GM21447 (cell line): ENCODE measurements around the gene PTPDC1.

Experiments used
- ATAC-seq: cut with Tn5 transposase; IDR thresholded peaks from one replicate; pipeline ENCODE4 v1.9.1; 2021; ENCODE audit not compliant: unreplicated experiment

Gene PTPDC1, protein sequence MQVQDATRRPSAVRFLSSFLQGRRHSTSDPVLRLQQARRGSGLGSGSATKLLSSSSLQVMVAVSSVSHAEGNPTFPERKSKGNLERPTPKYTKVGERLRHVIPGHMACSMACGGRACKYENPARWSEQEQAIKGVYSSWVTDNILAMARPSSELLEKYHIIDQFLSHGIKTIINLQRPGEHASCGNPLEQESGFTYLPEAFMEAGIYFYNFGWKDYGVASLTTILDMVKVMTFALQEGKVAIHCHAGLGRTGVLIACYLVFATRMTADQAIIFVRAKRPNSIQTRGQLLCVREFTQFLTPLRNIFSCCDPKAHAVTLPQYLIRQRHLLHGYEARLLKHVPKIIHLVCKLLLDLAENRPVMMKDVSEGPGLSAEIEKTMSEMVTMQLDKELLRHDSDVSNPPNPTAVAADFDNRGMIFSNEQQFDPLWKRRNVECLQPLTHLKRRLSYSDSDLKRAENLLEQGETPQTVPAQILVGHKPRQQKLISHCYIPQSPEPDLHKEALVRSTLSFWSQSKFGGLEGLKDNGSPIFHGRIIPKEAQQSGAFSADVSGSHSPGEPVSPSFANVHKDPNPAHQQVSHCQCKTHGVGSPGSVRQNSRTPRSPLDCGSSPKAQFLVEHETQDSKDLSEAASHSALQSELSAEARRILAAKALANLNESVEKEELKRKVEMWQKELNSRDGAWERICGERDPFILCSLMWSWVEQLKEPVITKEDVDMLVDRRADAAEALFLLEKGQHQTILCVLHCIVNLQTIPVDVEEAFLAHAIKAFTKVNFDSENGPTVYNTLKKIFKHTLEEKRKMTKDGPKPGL

DNA sequence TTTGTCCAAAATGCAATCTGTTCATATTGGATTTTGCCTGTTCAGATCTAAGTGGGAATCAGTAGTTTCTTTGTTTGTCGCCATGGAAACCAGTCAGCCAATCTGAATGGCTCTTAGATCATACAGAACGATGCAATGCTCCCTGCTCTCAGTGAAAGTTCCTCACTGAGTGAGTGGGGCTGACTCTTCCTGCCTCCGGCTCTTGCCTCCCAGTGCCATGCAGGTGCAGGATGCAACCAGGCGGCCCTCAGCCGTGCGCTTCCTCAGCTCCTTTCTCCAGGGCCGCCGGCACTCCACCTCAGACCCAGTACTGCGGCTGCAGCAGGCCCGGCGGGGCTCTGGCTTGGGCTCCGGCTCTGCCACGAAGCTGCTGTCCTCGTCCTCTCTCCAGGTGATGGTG, at the start of gene PTPDC1:
TSS of gene PTPDC1 (plus strand) at position 151 of the 400 bp plus-strand sequence. CDS start at position 218, 67 bp downstream.
- ATAC-seq, result no peak

DNA sequence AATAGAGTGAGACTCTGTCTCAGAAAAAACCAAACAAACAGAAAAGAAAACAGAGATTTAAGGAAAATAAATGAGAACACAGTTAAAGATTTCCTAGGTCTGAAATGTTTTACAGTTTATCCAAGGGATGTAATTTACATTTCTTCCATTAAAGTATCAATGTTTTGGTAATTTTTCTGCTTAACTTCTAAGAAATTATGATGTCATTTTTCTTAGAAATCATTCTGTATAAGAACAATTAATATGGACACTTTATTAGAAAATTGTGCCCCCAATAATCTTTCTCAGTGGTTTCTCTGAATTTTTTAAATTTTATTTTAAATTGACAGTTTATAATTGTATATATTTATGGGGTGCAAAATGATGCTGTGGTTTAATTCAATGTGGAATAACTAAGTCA, 49.8 kb upstream of the PTPDC1 start:
- no peak for ATAC-seq

DNA sequence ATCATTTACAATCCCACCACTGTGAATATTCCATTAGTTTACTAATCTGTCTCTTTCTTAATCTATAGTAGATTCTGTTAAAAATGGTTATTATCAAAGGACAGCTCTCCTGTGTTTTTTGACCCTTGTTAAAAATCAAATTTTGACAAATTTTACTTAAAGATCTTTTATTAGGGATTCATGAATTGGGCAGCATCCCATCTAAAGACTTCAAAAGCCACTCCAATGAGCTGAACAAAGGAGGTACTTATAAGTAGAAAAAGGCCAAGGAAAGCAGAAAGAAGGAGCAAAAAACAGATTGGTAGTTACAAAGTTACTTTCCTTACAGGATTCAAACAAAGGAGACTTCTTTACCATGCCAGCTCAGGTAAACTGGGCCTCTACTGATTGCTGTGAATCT, 44.5 kb upstream of the PTPDC1 start:
- ATAC-seq, result no peak

DNA sequence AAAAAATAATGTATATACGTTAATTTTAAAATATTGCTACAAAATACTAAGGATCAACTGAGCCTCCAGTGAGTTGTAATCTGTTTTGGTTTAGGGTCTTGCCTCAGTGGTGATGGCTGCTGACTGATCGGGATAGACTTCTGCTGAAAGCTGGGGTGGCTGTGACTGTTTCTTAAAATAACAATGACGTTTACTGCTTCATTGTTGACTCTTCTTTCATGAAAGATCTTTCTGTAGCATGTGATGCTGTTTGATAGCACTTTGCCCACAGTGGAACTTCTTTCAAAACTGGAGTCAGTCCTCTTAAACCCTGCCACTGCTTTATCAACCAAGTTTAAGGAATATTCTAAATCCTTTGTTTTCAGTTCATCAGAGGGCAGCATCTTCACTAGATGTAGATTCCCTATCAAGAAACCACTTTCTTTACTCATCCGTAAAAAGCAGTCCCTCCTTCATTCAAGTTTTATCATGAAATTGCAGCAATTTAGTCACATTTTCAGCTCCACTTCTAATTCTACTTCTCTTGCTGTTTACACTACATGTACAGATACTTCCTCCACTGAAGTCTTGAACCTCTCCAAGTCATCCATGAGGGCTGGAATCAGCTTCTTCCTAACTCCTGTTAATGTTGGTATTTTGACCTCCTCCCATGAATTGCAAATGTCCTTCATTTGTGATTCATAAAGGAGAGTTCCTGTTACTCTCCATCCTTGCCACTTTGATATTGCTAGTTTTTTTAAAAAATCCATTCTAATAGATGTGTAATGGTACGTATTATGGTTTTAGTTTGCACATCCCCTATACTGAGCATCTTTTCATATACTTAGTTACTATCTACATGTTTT, 41.5 kb upstream of the PTPDC1 start:
- no peak for ATAC-seq

DNA sequence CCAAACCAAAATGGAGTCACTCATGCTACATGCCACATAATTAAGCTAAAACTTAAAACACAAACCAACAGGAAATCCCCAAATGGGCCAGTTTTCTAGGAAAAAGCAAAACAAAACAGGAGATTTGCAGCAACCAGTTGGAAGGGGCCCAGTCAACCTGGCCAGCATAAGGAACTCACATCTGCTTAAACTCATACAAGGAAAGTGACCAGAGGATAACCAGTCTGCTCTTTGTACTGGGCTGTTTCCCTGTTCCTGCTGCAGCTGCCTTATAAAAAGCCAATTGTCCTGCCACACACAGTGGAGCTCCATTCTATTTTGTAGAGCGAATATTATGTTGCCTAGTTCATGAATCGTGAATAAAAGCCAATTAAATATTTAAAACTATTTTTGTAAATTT, 29.5 kb upstream of the PTPDC1 start:
- ATAC-seq, result no peak

DNA sequence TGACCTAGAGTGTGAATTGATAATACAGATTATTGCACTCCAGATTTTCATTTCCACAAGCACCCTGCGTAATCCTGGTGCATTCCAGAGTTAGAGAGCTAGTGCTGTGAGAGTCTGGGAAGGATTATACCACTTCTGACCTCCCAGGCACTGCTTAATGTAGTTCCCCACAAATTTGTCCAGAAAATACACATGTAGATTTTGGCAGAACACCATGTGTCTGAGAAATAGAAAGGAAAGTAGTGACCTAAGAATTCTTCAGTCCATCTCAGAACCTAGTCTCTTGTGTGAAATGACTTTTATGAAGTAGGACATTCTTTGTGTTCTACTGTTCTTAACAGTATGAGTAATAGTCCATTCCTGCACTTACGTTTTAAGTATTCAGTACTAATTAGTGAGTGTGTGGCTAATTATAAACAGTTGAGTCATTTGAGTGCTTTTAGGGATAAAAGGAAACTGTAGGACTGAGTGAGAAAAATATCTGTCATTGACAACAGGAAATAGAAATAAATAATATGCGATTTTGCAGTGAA, 27.8 kb upstream of the PTPDC1 start:
- ATAC-seq, result no peak

DNA sequence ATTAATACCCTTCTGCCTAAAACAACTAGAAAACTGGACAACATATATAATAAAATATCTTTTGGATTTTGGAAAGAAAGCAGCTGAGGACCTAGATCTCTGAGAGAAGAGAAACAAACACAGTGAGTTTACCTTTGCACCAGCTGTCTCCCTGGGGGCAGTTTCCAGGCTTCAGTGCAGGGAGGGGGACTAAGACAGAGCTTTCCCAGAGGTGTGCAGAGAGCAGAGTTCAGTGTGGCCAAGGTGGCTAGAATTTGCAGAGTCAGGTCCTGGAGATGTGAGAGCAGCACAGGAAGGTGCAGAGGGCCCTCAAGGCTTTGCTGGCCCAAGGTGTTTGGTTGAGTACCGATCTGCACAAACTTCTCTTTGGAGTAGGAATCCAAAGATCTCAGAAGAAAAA, 26.3 kb upstream of the PTPDC1 start:
- ATAC-seq, result no peak

DNA sequence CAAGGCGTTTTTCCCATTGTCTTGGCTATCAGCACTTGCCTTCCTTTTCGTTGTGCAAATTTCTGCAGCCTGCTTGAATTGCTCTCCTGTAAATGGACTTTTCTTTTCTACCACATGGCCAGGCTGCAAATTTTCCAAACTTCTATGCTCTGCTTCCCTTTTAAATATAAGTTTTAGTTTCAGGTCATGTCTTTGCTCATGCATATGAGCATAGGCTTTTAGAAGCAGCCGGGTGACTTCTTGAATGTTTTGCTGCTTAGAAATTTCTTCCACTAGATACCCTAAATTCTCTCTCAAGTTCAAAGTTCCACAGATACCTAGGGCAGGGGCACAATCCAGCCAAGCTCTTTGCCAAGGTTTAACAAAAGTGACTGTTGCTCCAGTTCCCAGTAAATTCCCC, 22.4 kb upstream of the PTPDC1 start:
- ATAC-seq, result no peak

DNA sequence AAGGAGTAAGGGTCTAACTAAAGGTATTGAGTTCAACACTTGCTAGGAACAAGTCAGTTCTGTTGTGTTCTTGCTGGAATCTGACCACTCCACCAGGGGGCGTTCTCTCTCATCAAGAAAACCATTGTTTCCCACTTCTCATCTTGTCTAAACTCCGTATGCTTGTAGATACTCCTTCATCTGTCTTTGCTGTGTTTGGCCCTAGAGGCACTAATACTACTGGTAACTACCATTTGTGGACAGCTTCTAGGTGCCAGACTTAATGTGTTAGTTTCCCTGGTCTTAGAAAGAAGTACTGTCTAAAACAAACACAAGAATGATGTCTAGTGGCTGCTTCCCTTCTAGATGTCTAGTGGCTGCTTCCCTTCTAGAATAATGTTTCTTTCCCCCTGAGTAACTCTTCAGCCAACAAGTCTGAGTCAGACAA, 18.7 kb upstream of the PTPDC1 start:
- no peak for ATAC-seq

DNA sequence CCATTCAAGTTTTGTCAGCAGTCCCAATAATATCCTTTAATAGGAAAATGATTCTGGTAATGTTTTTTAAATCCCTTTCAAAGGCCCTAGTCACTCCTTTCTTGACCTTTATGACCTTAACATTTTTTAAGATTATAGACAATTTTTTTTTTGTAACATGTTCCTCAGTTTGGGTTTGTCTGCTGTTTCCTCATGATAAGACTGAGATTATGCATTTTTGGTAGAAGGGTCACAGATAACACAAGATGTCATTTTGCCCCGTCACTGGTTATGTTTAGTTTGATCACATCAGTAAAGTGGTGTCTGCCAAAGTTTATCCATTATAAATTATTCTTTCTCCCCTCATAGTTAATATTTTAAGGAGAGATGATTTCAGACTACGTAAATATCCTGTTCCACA, 16.0 kb upstream of the PTPDC1 start:
- no peak for ATAC-seq

DNA sequence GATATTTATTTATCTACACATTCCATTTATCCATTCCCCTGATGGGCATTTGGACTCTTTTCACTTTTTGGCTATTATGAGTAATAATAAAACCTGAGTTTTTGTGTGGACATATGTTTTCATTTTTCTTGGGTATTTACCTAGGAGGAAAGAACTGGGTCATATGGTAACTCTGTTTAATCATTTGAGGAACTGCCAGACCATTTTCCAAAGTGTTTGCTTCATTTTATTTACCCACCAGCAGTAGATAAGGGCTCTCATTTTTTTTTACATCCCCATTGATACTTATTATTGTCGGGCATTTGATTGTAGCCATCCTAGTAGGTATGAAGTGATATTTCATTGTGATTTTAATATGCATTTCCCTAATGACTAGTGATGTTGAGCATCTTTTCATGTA, 7.7 kb upstream of the PTPDC1 start:
- ATAC-seq, result no peak

DNA sequence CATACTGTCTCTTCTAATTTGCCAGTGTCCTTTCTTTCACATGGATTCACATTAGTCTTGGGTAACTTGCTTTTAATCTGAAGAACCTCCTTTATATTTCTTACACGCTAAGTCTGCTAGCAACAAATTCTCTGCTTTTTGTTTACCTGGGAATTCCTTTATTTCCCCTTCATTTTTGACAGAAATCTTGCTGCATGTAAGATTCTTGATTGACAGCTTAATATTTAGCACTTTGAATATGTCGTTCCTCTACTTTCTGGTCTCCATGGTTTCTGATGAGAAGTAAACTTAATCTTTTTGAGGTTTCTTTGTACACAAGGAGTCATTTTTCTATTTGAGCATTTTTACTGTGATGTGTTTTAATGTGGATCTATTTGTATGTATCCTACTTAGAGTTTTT, 6.2 kb upstream of the PTPDC1 start:
- no peak for ATAC-seq

DNA sequence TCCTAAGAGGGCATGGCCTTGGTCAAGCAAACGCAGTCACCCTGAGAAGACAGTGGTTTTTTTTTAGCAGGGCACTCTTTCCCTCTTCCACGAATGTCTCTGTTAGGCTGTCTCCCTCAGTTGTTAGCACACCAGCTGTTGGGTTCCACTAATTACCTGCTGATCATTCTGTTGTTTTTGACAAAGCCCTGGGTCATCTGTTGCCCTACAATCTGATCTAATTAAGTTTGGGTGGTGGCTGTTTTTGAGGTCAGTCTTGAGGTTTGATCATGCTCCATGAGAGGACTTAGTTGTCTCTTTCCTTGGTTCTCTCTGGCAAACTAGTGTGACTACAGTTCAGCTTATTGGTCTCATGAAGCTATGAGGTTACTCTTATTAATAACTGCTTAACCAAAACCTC, 5.0 kb upstream of the PTPDC1 start:
- no peak for ATAC-seq

DNA sequence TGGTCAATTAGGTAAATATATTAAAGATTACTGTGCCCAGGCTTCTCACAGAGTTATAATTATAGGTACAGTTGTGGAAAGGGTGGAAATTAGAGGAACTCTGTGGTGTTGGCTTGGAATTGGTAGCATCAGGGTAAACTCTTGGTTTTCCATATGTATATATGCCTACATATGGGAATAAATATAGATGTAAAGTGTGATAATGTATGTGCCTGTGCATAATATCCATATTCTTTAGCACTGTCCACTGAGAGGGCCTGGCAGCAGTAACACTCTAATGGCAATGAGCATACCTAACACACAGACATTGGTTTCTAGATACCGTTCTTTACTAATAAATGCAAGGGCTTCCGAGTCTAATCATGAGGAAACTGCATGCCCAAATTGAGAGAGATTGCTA, 4.0 kb upstream of the PTPDC1 start:
- no peak for ATAC-seq

DNA sequence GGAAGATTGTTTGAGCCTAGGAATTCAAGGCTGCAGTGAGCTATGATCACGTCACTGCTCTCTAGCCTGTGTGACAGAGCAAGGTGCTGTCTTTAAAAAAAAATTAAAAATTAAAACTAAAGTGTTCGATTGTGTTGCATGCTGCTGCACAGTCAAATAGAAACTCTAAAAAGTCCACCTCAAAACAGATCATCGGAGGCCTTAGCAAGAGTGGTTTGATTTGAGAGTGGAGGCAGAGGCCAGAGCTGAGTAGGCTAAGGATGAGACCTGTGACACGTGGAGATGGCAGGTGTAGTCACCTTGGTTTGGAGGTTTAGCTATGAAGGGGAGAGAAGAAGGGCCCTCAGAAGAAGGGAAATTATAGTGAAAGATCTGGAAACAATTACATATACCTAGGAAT, 2.8 kb upstream of the PTPDC1 start:
- no peak for ATAC-seq

DNA sequence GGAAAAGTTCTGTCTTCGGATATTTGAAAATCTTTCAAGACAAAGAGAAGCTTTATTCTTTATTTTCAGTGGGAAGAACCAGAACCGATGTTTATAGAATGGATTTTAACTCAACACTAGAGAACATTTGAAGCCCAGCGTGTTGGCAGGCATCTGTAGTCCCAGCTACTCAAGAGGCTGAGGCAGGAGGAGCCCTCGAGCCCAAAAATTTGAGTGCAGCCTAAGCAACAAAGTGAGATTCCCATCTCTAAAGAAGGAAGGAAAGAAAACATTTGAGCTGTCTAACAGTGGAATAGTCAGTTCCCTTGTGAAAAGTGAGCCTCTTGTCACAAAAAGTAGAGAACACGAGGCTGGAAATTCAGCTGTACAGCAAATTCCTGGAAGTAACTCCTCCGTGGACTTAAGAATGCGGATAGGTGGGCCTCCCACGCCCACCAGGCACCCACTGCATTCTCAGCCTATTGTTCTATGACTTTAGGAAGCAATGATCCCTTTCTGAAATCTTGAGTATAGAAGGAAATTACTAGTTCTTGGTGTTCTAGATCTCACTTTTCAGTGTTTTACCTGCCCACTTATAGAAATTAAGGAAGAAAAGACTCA, 2.3 kb upstream of the PTPDC1 start:
- ATAC-seq, result no peak

DNA sequence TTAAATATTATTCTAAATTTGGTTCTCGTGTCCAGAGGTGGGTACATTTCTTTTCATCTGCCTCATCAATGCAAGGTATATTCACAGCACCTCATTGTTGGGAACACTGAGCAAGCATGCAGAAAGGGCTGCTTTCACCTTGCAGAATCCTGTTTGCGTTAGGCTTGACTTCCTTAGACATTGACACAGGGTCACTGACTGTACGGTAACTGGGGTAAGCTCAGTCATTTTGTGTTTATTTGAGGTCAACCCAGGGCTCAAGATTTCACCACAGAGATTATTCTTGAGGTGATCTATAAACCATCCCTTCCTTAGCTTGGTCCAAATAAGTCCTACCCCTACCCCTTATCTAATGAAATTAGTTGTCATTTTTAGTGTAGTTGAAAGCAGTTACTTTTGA, 1.7 kb upstream of the PTPDC1 start:
- ATAC-seq, result no peak

DNA sequence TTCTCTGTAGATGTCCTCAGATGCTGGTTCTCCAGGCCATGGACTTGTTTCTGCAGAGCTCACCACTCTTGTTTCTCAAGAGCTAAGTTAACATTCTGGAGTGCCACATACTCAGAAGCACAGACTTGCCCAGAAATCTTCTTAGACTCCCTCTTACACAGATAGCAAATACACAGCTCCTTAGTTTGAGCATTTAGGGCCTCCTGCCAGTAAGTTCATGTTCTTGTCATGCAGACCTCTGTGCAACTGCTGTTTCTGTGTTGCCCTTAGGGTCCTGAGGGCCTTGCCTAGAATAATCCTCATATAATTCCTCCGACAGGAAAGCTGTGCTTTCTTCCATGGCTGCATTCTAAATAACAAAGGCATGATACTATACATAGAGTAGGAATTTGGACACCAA, 1.3 kb upstream of the PTPDC1 start:
- ATAC-seq, result no peak

DNA sequence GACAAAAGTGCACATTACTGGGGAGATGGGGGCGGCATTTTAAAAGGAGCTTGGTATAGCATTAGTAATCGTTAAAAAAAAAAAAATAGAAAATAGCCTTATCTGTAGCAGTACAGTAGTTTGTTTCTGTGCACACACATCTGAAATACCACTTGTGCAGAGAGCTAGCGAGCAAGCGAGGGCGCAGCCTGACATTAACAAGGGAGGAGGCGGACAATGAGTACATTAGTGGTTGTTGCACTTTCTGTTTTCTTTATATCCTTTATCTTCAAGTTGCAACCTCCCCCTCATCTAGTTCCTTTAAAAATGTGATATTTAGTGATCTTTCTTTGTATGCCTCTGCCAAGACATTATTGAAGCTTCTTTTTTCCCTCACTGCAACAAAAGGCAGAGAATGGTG, 880 bp upstream of the PTPDC1 start:
- ATAC-seq, result no peak

DNA sequence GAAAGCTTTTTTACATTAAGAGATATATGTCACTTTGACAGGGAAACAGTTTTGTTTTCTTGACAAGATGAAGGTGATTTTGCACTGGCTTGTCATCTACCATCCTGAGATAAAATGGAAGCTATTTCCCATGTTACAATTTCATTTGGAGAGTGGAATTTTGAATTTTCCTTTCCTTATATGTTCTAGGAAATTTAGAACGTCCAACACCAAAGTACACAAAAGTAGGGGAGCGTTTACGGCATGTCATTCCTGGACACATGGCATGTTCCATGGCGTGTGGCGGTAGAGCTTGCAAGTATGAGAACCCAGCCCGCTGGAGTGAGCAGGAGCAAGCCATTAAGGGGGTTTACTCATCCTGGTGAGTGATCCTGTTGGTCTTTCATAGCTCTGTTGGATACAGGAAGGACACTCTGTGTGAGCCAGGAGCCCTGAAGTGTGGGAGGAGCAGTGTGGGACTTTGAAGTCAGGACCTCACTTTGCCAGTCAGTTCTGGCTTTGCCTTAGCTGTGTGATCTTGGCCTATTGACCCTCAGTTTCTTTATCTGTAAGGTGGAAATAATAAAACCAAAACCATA, 887 bp downstream of the PTPDC1 start:
- no peak for ATAC-seq
